ENCODE measurements around the gene BANK1.

- TF ChIP-seq CTCF (IDR thresholded peaks at IDR 0.05) (no peak), POLR2A (IDR thresholded peaks at IDR 0.05) (no peak)
Measured at GRCh38 chr4:101952985-101953384, 162.5 kb downstream of the BANK1 start.
